SK-N-MC (cell line): ENCODE measurements around the gene PRKACB.

Experiments
- DNase-seq: peaks from one replicate; pipeline ENCODE4 v3.0.0-alpha.2; 2011; ENCODE audit warnings: low read depth, low spot score
- H3K27ac ChIP-seq: fragments of 200-600 bp; sonication (generic); 2 replicates; pipeline ENCODE4 v1.5.1; 2016; ENCODE audit warnings: mixed run types
- H3K36me3 ChIP-seq: fragments of 200-600 bp; sonication (generic); 2 replicates; pipeline ENCODE4 v1.6.1; 2017; ENCODE audit warnings: antibody characterized with exemption, low read length, mixed read lengths; ENCODE audit not compliant: insufficient read depth
- H3K4me3 ChIP-seq: fragments of 200-600 bp; sonication (generic); 2 replicates; pipeline ENCODE4 v1.5.1; 2016
- H3K9ac ChIP-seq: fragments of 200-600 bp; sonication (generic); 2 replicates; pipeline ENCODE4 v1.8.0; 2017; ENCODE audit warnings: mixed run types, mixed read lengths; ENCODE audit not compliant: insufficient read length
- H3K9me3 ChIP-seq: fragments of 200-600 bp; sonication (generic); 2 replicates; pipeline ENCODE4 v1.6.1; 2017; ENCODE audit warnings: low read depth, mild to moderate bottlenecking, antibody characterized with exemption, low read length, moderate library complexity, mixed read lengths
- EZH2 ChIP-seq: fragments of 200-600 bp; sonication (generic); IDR thresholded peaks from one replicate; pipeline ENCODE4 v1.6.1; 2017; ENCODE audit warnings: antibody characterized with exemption
- FOXP2 ChIP-seq: optimal IDR thresholded peaks from 2 replicates; pipeline ENCODE3; 2011; ENCODE audit warnings: mild to moderate bottlenecking, moderate library complexity; ENCODE audit not compliant: insufficient read depth; ENCODE audit errors: extremely low read length, control extremely low read depth
- POLR2AphosphoS5 ChIP-seq: IDR thresholded peaks from 2 replicates; pipeline ENCODE4 v1.6.1; 2012; ENCODE audit warnings: mild to moderate bottlenecking, low read depth, low read length, borderline replicate concordance

Gene PRKACB

DNA sequence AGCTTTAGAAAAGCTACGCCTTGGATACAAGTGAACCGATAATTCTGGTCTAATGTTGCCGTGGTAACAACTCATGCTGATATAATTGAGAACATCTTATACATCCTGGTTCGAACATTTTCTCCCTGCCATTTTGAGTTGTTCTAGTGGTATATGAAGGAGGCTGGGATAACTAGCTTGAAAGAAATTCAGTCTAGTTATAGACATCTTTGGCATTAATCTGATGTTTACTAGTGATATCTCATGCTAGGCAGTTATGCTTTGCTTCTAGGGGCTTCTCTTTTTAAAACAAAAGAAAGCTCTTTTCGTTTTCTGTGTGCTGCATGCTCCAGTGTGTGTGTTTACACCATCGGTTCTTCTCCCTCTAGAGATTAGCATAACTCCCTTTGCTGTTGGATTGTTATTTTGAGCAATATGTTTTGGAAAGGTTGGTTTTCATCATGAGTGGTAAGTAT, 20.5 kb downstream of the PRKACB start:
- no peak for DNase-seq
- TF ChIP-seq POLR2AphosphoS5 (no peak), FOXP2 (no peak), EZH2 (no peak)
- no peak overlapping the region for H3K27ac ChIP-seq
- no peaks in the 10 kb centered on the region for H3K36me3 ChIP-seq
- no peak overlapping the region for H3K9ac ChIP-seq
- no peaks in the 10 kb centered on the region for H3K9me3 ChIP-seq
- H3K4me3 ChIP-seq: no peak overlapping the region

DNA sequence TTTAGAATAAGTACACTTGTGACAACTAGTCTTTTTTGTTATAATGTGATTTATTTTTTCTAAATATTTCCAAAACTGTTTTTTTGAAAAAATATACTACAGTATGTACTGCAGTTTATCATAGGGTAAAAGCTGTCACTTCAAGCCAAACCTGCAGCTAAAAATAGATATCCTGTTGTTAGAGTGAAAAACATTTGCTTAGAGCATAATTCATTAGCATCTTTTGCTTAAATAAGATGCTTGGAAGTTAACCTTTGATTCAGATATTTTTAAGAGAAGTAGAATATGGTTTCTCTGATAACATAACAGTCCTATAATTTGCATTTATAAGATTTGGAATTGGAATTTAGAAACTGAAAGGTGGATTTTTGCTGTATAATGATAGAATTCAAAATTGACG, 21.5 kb downstream of the PRKACB start:
- no peak for TF ChIP-seq EZH2
- TF ChIP-seq FOXP2: no peak
- TF ChIP-seq POLR2AphosphoS5: no peak
- no peak for DNase-seq
- H3K9ac ChIP-seq: no peak overlapping the region
- H3K4me3 ChIP-seq: no peak overlapping the region
- no peak overlapping the region for H3K27ac ChIP-seq
- H3K36me3 ChIP-seq: no peaks in the 10 kb centered on the region
- no peaks in the 10 kb centered on the region for H3K9me3 ChIP-seq

DNA sequence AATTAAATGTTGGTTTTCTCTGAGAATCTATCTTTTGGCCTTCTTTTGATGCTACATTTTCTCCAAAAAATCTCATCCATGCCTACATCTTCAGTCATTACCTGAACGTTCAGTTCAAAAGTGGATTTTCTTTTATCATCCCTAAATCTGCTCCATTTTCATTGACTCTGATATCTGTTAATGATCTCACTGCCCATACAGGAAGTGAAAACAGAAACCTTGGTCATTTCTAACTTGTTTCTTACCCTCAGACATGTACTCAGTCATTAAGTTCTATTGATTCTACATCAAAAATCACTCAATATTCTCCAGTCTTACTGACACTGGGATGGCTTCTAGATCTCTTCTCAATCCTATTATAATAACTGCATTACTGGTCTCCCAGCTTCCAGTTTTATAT, 22.7 kb downstream of the PRKACB start:
- H3K4me3 ChIP-seq: no peak overlapping the region
- no peak overlapping the region for H3K27ac ChIP-seq
- TF ChIP-seq EZH2 (no peak), FOXP2 (no peak), POLR2AphosphoS5 (no peak)
- H3K36me3 ChIP-seq: no peaks in the 10 kb centered on the region
- no peak overlapping the region for H3K9ac ChIP-seq
- DNase-seq: no peak
- no peaks in the 10 kb centered on the region for H3K9me3 ChIP-seq

DNA sequence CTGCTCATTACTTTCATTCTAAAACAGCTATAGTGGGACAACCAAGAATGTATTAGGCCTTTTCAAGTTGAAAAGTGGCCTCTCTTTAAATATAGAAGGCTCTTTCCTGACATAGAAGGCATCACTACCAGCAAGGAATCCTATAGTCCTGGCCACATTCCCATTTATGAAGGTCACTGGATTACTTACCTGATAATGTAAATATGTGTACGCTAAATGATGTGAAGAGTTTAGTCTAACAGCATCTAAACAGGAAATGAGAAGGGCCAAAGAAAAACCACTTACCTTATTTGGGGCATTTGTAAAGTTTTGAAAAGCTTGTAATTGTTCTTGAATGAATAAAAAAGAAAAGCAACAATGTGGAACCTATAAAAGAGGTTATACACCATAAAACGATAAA, 24.7 kb downstream of the PRKACB start:
- no peak overlapping the region for H3K9ac ChIP-seq
- H3K9me3 ChIP-seq: no peaks in the 10 kb centered on the region
- TF ChIP-seq FOXP2: no peak
- no peak for TF ChIP-seq POLR2AphosphoS5
- TF ChIP-seq EZH2: no peak
- H3K36me3 ChIP-seq: no peaks in the 10 kb centered on the region
- DNase-seq: no peak
- no peak overlapping the region for H3K4me3 ChIP-seq
- H3K27ac ChIP-seq: no peak overlapping the region

DNA sequence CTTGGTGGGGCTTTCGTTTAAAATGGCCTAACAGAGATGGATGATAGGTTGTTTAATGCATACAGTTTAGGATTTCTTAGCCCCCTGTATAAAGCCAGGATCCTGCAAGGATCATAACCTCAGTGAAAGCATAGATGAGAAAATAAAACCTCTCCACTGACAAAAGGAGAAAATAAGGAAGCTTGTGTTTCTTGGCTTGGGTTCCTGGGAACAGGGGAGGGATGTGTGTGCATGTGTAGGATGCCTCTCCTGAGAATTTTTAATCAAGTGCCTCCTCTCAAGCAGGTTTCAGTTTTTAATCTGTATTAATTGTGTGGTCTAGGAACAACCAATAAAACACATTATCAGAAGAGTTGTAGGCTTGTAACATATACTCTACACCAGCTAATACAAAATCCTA, 26.1 kb downstream of the PRKACB start:
- no peak for DNase-seq
- no peak overlapping the region for H3K27ac ChIP-seq
- no peak for TF ChIP-seq FOXP2
- no peak for TF ChIP-seq POLR2AphosphoS5
- no peak for TF ChIP-seq EZH2
- no peaks in the 10 kb centered on the region for H3K36me3 ChIP-seq
- no peaks in the 10 kb centered on the region for H3K9me3 ChIP-seq
- H3K9ac ChIP-seq: no peak overlapping the region
- H3K4me3 ChIP-seq: no peak overlapping the region

DNA sequence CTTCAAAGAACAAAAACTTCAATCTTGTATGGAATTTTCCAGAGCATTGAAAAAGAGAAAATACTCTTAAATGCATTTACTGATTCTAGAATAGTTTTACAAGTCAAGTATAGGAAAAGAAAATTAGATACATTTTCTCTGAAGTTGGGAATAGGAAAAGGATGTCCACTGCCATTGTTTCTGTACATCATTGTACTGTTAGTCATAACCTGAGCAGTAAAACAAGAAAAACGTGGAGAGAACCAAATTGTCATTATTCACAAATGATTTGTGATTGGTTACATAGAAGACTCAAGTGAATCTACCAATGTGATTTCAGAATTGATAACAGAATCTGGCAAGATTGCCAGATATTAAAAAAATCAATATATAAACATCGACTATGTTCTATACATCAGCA, 27.4 kb downstream of the PRKACB start:
- H3K36me3 ChIP-seq: no peaks in the 10 kb centered on the region
- H3K9ac ChIP-seq: no peak overlapping the region
- DNase-seq: no peak
- H3K27ac ChIP-seq: no peak overlapping the region
- H3K4me3 ChIP-seq: no peak overlapping the region
- no peaks in the 10 kb centered on the region for H3K9me3 ChIP-seq
- TF ChIP-seq EZH2 (no peak), FOXP2 (no peak), POLR2AphosphoS5 (no peak)

DNA sequence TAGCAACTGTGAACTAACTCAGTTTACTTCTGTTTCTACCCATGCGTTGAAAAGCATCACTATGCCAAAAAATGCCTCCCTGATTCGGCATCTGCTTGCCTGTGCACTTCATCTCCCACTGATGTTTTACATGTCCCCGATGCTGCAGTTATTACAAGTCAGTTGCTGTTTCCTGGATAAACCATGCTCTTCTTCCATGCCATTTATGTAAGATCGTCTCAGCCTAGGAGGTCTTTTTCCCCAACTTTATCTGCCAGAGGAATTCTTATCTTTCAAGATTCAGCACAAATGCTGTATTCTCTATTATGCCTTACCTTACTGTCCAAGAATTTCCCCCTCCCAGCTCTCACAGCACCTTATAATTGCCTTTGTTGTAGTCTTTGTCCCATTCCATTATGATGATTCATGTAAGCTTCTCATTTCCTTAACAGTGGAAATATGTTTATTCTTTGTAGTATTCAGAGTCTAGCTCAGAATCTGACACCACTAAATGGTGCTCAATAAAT, 30.0 kb downstream of the PRKACB start:
- Histone ChIP-seq H3K9ac (no peak overlapping the region), H3K27ac (no peak overlapping the region), H3K36me3 (no peaks in the 10 kb centered on the region), H3K9me3 (no peaks in the 10 kb centered on the region), H3K4me3 (no peak overlapping the region)
- DNase-seq: no peak
- TF ChIP-seq FOXP2 (no peak), POLR2AphosphoS5 (no peak), EZH2 (no peak)

DNA sequence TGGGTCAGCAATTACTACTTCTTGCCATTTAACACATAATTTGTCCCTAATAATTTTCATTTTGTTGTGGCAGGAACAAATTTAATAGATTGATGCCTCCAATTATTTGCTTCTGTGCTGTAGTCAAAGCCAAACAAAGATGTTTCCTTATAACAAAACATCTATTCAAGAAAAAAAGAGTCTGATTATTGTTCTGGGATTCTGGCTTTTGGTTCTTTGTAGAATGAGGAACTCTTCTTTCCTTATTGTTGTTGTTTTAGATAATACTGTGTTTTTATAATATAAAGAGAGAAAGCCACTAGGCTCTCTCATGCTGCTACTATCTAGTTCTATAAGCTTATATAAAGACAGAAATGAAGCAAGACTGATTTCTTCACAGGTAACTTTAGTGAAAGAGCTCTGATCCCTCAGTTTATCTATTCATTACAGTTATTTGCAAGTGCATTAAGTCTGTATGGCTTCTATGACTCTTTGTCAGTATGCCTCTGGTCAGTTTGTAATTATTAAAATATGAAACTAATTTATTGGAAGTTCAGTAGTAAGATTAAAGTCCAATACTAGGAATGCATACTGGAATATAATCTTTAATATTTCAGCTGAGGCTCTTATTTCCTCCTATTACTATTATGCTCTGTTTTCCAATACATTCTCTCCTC, 37.4 kb downstream of the PRKACB start:
- no peak overlapping the region for H3K27ac ChIP-seq
- TF ChIP-seq POLR2AphosphoS5 (no peak), EZH2 (no peak), FOXP2 (no peak)
- no peak overlapping the region for H3K9ac ChIP-seq
- no peaks in the 10 kb centered on the region; the same call in 1 of the 2 replicates for H3K36me3 ChIP-seq
- H3K9me3 ChIP-seq: no peaks in the 10 kb centered on the region
- no peak overlapping the region for H3K4me3 ChIP-seq
- DNase-seq: no peak
